HEK293T (cell line): ENCODE results near the gene TMEM218.

Experiments
- CTCF ChIA-PET: fragments of 350-600 bp; formaldehyde crosslinking; extraction: SDS; loops from one replicate; lab custom pipeline; 2021; ENCODE audit warnings: antibody characterized with exemption, inconsistent platforms; lab: Yijun Ruan, JAX
- POLR2A ChIA-PET: fragments of 350-600 bp; formaldehyde crosslinking; extraction: SDS; loops from one replicate; lab custom pipeline; 2020; ENCODE audit warnings: antibody characterized with exemption, inconsistent platforms; lab: Yijun Ruan, JAX
- DNase-seq: peaks from one replicate; pipeline ENCODE4 v3.0.0; 2012; ENCODE audit warnings: mixed read lengths; ENCODE audit errors: extremely low spot score
- ARNT ChIP-seq: fragments of 450-650 bp; IDR thresholded peaks from 2 replicates; pipeline ENCODE4 v1.6.1; 2017; ENCODE audit warnings: mild to moderate bottlenecking
- BHLHE40 ChIP-seq: fragments of 450-650 bp; IDR thresholded peaks from 2 replicates; pipeline ENCODE4 v1.6.1; 2016; ENCODE audit warnings: mild to moderate bottlenecking, moderate library complexity, borderline replicate concordance
- CTBP1 ChIP-seq: fragments of 450-650 bp; IDR thresholded peaks from 2 replicates; pipeline ENCODE4 v1.6.1; 2016; ENCODE audit warnings: borderline replicate concordance
- ELF4 ChIP-seq: fragments of 450-650 bp; IDR thresholded peaks from 2 replicates; pipeline ENCODE4 v1.6.1; 2017; ENCODE audit warnings: antibody characterized with exemption
- FOXA1 ChIP-seq: fragments of 450-650 bp; IDR thresholded peaks from 2 replicates; pipeline ENCODE4 v1.6.1; 2016; ENCODE audit warnings: mild to moderate bottlenecking
- FOXK2 ChIP-seq: fragments of 450-650 bp; IDR thresholded peaks from 2 replicates; pipeline ENCODE4 v1.6.1; 2016; ENCODE audit warnings: mild to moderate bottlenecking
- FOXM1 ChIP-seq: fragments of 450-650 bp; IDR thresholded peaks from 2 replicates; pipeline ENCODE4 v1.6.1; 2017; ENCODE audit warnings: mild to moderate bottlenecking, borderline replicate concordance
- HDGF ChIP-seq: fragments of 450-650 bp; IDR thresholded peaks from 2 replicates; pipeline ENCODE4 v1.6.1; 2017; ENCODE audit warnings: antibody characterized with exemption, borderline replicate concordance
- L3MBTL2 ChIP-seq: fragments of 450-650 bp; conservative IDR thresholded peaks from 2 replicates; pipeline ENCODE4 v1.6.1; 2016; ENCODE audit warnings: mild to moderate bottlenecking
- LEF1 ChIP-seq: fragments of 450-650 bp; IDR thresholded peaks from 2 replicates; pipeline ENCODE4 v1.6.1; 2017; ENCODE audit warnings: mild to moderate bottlenecking, borderline replicate concordance
- NFRKB ChIP-seq: fragments of 450-650 bp; IDR thresholded peaks from 2 replicates; pipeline ENCODE4 v1.6.1; 2016; ENCODE audit warnings: mild to moderate bottlenecking, moderate library complexity
- PKNOX1 ChIP-seq: fragments of 450-650 bp; IDR thresholded peaks from 2 replicates; pipeline ENCODE4 v1.6.1; 2016
- SP1 ChIP-seq: fragments of 450-650 bp; IDR thresholded peaks from 2 replicates; pipeline ENCODE4 v1.6.1; 2017
- SUZ12 ChIP-seq: fragments of 450-650 bp; IDR thresholded peaks from 2 replicates; pipeline ENCODE4 v1.6.1; 2016; ENCODE audit warnings: mild to moderate bottlenecking
- TARDBP ChIP-seq: fragments of 450-650 bp; IDR thresholded peaks from 2 replicates; pipeline ENCODE4 v1.6.1; 2016
- ZNF384 ChIP-seq: fragments of 450-650 bp; IDR thresholded peaks from 2 replicates; pipeline ENCODE4 v1.6.1; 2016

Gene TMEM218

GRCh38 chr11:125088123-125088522, 23.3 kb downstream of the TMEM218 start:
- POLR2A ChIA-PET = no interaction called here
- no peak for TF ChIP-seq ELF4
- no peak for TF ChIP-seq LEF1
- no peak for TF ChIP-seq BHLHE40
- TF ChIP-seq PKNOX1 = no peak
- no peak for TF ChIP-seq FOXM1
- no peak for TF ChIP-seq L3MBTL2
- no peak for TF ChIP-seq FOXA1
- no peak for TF ChIP-seq ARNT
- DNase-seq = no peak
- CTCF ChIA-PET = interaction anchor here (1.0 kb wide), 1 partner anchor 259 kb away, joined by 3 read pairs; no protein-coding TSS in a partner anchor

GRCh38 chr11:125086633-125087296, 24.7 kb downstream of the TMEM218 start:
- DNase-seq = no peak
- ChIA-PET POLR2A (no interaction called here), CTCF (interaction anchor here (1.0 kb wide), 1 partner anchor 318 kb away, joined by 3 read pairs; no protein-coding TSS in a partner anchor)
- TF ChIP-seq FOXA1 = no peak
- no peak for TF ChIP-seq CTBP1
- TF ChIP-seq FOXK2 = no peak
- no peak for TF ChIP-seq BHLHE40
- TF ChIP-seq L3MBTL2 = no peak

- CTCF ChIA-PET = no interaction called here
Measured at GRCh38 chr11:125085301-125086081, 25.9 kb downstream of the TMEM218 start.

GRCh38 chr11:125084761-125085231, 26.6 kb downstream of the TMEM218 start:
- POLR2A ChIA-PET = no interaction called here

More at GRCh38 chr11:125085301-125086081, 25.9 kb downstream of the TMEM218 start:
- POLR2A ChIA-PET = no interaction called here
- no peak for DNase-seq
- no peak for TF ChIP-seq ARNT
- TF ChIP-seq FOXK2 = no peak
- TF ChIP-seq BHLHE40 = no peak
- TF ChIP-seq SP1 = no peak
- TF ChIP-seq FOXA1 = no peak
- no peak for TF ChIP-seq NFRKB
- no peak for TF ChIP-seq ELF4
- TF ChIP-seq HDGF = no peak
- TF ChIP-seq CTBP1 = no peak
- no peak for TF ChIP-seq TARDBP
- no peak for TF ChIP-seq SUZ12
- no peak for TF ChIP-seq PKNOX1
- TF ChIP-seq FOXM1 = no peak
- TF ChIP-seq L3MBTL2 = no peak
- no peak for TF ChIP-seq ZNF384
- no peak for TF ChIP-seq LEF1

GRCh38 chr11:125084057-125084416, 27.4 kb downstream of the TMEM218 start:
- DNase-seq = no peak
- ChIA-PET CTCF (no interaction called here), POLR2A (no interaction called here)
- no peak for TF ChIP-seq L3MBTL2

More at GRCh38 chr11:125084761-125085231, 26.6 kb downstream of the TMEM218 start:
- no peak for TF ChIP-seq TARDBP
- no peak for TF ChIP-seq SUZ12
- TF ChIP-seq ZNF384 = no peak
- no peak for TF ChIP-seq ARNT
- TF ChIP-seq NFRKB = no peak
- TF ChIP-seq HDGF = no peak
- no peak for TF ChIP-seq FOXM1
- TF ChIP-seq CTBP1 = no peak
- no peak for TF ChIP-seq BHLHE40
- TF ChIP-seq FOXK2 = no peak
- TF ChIP-seq PKNOX1 = no peak
- no peak for TF ChIP-seq FOXA1
- TF ChIP-seq SP1 = no peak
- TF ChIP-seq ELF4 = no peak
- TF ChIP-seq L3MBTL2 = no peak
- no peak for TF ChIP-seq LEF1
- CTCF ChIA-PET = no interaction called here
- no peak for DNase-seq

- TF ChIP-seq NFRKB (no peak), ELF4 (no peak), SUZ12 (no peak), SP1 (no peak), CTBP1 (no peak), FOXK2 (no peak), L3MBTL2 (no peak), ZNF384 (no peak), PKNOX1 (no peak)
- ChIA-PET CTCF (interaction anchor here (0.6 kb wide), 1 partner anchor 207 kb away, joined by 3 read pairs; no protein-coding TSS in a partner anchor), POLR2A (no interaction called here)
- no peak for DNase-seq
Measured at GRCh38 chr11:125083312-125084056, 27.9 kb downstream of the TMEM218 start.
